Lung (tissue), 12 donors: Measurements from ENCODE around the gene PPCS. TPM values are rescaled to one million over a fixed set of nuclear protein-coding genes. Genes with fewer than 3 reads are reported as not detected.

ENCODE experiments used
- ATAC-seq: fragments of 200-7000 bp; cut with Tn5 transposase; one replicate; pipeline ENCODE4 v1.9.1; 2020; ENCODE audit warnings: moderate number of reproducible peaks; ENCODE audit not compliant: insufficient read depth, low FRiP score
- DNase-seq, 3 donors: peaks; one replicate each; pipeline ENCODE4 v3.0.0-alpha.2; 2013 to 2017
- H3K27ac ChIP-seq, 2 donors: one replicate each; pipeline ENCODE4 v1.5.1; 2013; ENCODE audit warnings: mild to moderate bottlenecking in 2 of 2, moderate library complexity in 2 of 2, control low read depth in 1 of 2, inconsistent platforms in 1 of 2, low read depth in 1 of 2, low read length in 1 of 2
- H3K27me3 ChIP-seq, 3 donors: one replicate each; pipeline ENCODE4 v1.5.1; 2013; ENCODE audit warnings: low read length in 2 of 3; ENCODE audit not compliant: control insufficient read depth in 3 of 3, insufficient read depth in 3 of 3
- H3K36me3 ChIP-seq, 4 donors: one replicate each; pipeline ENCODE4 v1.5.1; 2013; ENCODE audit warnings: low read length in 4 of 4, mild to moderate bottlenecking in 1 of 4, moderate library complexity in 1 of 4; ENCODE audit not compliant: control insufficient read depth in 4 of 4, insufficient read depth in 4 of 4
- H3K4me1 ChIP-seq, 5 donors: one replicate each; pipeline ENCODE4 v1.5.1; 2013; ENCODE audit warnings: low read length in 5 of 5, mild to moderate bottlenecking in 2 of 5, moderate library complexity in 1 of 5; ENCODE audit not compliant: control insufficient read depth in 5 of 5, insufficient read depth in 5 of 5
- H3K4me3 ChIP-seq: one replicate; pipeline ENCODE4 v1.5.1; 2013; ENCODE audit warnings: mild to moderate bottlenecking, control low read depth, moderate library complexity
- H3K9ac ChIP-seq, 2 donors: one replicate each; pipeline ENCODE4 v1.5.1; 2013; ENCODE audit warnings: low read length in 2 of 2, control low read depth in 1 of 2; ENCODE audit not compliant: insufficient read depth in 1 of 2
- H3K9me3 ChIP-seq, 4 donors: one replicate each; pipeline ENCODE4 v1.5.1; 2013; ENCODE audit warnings: low read length in 3 of 4, mild to moderate bottlenecking in 1 of 4, moderate library complexity in 1 of 4; ENCODE audit not compliant: control insufficient read depth in 4 of 4, insufficient read depth in 3 of 4
- WGBS, 2 donors: extraction: QIAGEN DNeasy Blood & Tissue Kit; methylation state at CpG; one replicate each; pipeline ENCODE4 v1.1.7; 2013; 5-methylcytosine and 5-hydroxymethylcytosine counted together
- polyA plus RNA-seq, 2 donors: library from polyadenylated mRNA; stranded (reverse); fragments of 200-250 nt; gene quantifications; one replicate each; pipeline ENCODE4 v1.2.1, GENCODE V29; 2013
- total RNA-seq, 2 donors: library from RNA; depleted of rRNA in 1 of 2; stranded (reverse); fragments of >200 nt in 1 of 2; gene quantifications; one replicate each; pipeline ENCODE4 v1.2.1, GENCODE V29; 2014 to 2021
- TF ChIP-seq, protein P1 (sequence below): IDR thresholded peaks from 2 replicates; pipeline ENCODE4 v1.5.1; 2012; ENCODE audit warnings: mild to moderate bottlenecking; ENCODE audit errors: control extremely low read depth, extremely low read depth
- donor health status: control.
- donor health status: control.
- donor health status: Bipolar disorder and iron deficiency.
- donor health status: healthy.
- donor health status: DM: yes; HTN: yes; CAD: no.

The PPCS gene
- total and polyA plus RNA-seq, 4 donors: 33.0 to 103 (median 61.9) TPM

DNA sequence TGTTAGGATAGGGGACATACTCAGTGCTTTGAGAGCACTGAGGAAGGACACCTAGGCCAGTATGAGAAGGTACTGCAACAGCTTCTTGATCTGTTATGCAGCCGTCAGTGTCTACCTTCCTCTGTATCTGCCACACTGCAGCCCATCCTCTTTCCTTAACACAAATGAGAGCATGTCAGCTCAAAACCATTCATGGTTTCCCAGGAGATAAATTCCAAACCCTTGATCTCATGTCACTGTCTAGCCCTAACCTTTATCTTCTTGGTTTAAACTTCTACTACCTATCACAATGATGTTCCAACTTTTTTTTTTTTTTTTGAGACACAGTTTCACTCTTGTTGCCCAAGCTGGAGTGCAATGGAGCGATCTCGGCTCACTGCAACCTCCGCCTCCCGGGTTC, 1.9 kb upstream of the PPCS start:
- ATAC-seq: no peak
- WGBS, 2 donors: 96 to 100% methylated on average over 5 of the region's 5 CpGs
- Histone ChIP-seq H3K4me3 (no peak overlapping the region), H3K4me1 (peaks cover 0 to 13% (median 4%) of the 10 kb centered on the region in 5 donors), H3K36me3 (peaks cover 0 to 10% (median 3%) of the 10 kb centered on the region in 4 donors), H3K9me3 (no peaks in the 10 kb centered on the region), H3K27ac (no peak overlapping the region), H3K9ac (no peak overlapping the region), H3K27me3 (no peaks in the 10 kb centered on the region)
- TF ChIP-seq, protein P1, sequence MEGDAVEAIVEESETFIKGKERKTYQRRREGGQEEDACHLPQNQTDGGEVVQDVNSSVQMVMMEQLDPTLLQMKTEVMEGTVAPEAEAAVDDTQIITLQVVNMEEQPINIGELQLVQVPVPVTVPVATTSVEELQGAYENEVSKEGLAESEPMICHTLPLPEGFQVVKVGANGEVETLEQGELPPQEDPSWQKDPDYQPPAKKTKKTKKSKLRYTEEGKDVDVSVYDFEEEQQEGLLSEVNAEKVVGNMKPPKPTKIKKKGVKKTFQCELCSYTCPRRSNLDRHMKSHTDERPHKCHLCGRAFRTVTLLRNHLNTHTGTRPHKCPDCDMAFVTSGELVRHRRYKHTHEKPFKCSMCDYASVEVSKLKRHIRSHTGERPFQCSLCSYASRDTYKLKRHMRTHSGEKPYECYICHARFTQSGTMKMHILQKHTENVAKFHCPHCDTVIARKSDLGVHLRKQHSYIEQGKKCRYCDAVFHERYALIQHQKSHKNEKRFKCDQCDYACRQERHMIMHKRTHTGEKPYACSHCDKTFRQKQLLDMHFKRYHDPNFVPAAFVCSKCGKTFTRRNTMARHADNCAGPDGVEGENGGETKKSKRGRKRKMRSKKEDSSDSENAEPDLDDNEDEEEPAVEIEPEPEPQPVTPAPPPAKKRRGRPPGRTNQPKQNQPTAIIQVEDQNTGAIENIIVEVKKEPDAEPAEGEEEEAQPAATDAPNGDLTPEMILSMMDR: no peak
- no peak for DNase-seq

DNA sequence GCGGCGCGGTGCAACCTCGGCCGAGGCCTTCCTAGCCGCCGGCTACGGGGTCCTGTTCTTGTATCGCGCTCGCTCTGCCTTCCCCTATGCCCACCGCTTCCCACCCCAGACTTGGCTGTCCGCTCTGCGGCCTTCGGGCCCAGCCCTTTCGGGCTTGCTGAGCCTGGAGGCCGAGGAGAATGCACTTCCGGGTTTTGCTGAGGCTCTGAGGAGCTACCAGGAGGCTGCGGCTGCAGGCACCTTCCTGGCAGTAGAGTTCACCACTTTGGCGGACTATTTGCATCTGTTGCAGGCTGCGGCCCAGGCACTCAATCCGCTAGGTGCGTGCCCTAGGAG, 379 bp downstream of the PPCS start:
- Histone ChIP-seq H3K9me3 (no peaks in the 10 kb centered on the region), H3K4me3 (peak overlapping the region; percentile 83), H3K9ac (peak overlapping the region; percentile 48 to 89), H3K4me1 (peaks cover 0 to 13% (median 4%) of the 10 kb centered on the region in 5 donors), H3K27me3 (no peaks in the 10 kb centered on the region), H3K36me3 (peaks cover 2 to 17% (median 5%) of the 10 kb centered on the region in 4 donors), H3K27ac (peak overlapping the region; percentile 94 to 95)
- peak; percentile 86 for ATAC-seq
- TF ChIP-seq, protein P1: no peak
- 1% methylated on average over 23 of the region's 23 CpGs for WGBS, 2 donors
- DNase-seq: peak in 1 of 3 donors; percentile 58

DNA sequence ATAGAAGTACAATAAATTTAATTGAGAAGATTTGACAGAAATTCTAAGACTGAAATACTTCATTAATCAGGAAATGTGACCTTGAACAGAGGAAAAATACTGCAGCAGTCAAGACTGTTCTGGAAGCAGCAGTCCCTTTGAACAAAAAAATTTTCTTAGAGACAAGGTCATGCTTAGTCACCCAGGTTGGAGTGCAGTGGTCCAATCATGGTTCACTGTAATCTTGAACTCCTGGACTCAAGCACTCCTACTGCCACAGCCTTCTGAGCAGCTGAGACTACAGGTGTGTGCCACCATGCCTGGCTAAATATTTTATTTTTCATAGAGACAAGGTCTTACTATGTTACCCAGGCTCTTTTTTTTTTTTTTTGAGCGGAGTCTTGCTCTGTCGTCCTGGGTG, 4.9 kb downstream of the PPCS start:
- H3K4me3 ChIP-seq: no peak overlapping the region
- no peak overlapping the region for H3K9ac ChIP-seq
- no peaks in the 10 kb centered on the region for H3K9me3 ChIP-seq
- WGBS, 2 donors: 79 to 96% methylated on average over 2 of the region's 2 CpGs
- peaks cover 2 to 16% (median 5%) of the 10 kb centered on the region in 4 donors for H3K36me3 ChIP-seq
- H3K27ac ChIP-seq: no peak overlapping the region
- no peaks in the 10 kb centered on the region for H3K27me3 ChIP-seq
- no peak for DNase-seq
- TF ChIP-seq, protein P1: no peak
- no peak for ATAC-seq
- peaks cover 0 to 23% (median 4%) of the 10 kb centered on the region in 5 donors for H3K4me1 ChIP-seq
